Activated effector memory CD4-positive, alpha-beta T cell treated with anti-CD3 and anti-CD28 coated beads, Interleukin-2, amount 50 U/mL, for 16 hours (primary cell): ENCODE measurements around the gene RIMS4.

ENCODE experiments used
- DNase-seq: peaks from one replicate; pipeline ENCODE4 v3.0.0-alpha.2; 2020

The RIMS4 gene

DNA sequence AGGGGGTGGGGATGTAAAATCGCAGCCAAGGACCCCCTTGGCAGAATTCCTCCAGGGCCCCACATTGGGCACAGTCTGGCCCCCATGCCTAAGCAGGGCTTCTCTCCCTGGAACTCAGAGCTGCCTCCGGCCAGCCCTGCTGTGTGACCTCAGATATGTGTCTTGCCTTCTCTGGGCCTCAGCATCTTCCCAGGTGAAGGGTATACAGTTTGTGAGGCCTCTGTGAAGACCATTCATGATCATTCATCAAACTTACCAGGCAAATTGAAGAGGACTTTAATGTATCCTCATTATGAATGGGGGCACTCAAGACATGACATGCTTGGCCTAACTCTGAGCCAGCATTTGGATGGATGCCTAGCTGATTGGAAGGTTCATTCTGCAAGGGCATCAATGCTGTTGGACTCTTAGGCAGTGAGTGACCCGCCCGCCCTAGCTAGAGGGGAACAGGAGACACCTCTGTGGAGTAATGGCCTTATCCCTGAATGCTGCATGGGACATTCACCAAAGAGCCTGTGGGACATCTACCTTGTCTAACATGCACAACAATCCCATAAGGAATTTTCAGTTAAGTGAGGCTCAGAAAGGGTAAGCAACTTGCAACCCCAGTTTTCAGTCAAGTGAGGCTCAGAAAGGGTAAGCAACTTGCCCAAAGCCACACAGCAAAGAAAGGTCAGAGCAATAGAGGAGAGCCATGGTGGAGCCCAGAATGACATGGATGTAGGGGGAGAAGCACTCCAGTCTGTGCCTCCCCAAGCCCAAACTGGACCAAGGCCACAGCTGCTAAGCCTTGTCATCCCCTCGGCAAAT is 94.6 kb downstream of the RIMS4 start:
- DNase-seq: no peak

DNA sequence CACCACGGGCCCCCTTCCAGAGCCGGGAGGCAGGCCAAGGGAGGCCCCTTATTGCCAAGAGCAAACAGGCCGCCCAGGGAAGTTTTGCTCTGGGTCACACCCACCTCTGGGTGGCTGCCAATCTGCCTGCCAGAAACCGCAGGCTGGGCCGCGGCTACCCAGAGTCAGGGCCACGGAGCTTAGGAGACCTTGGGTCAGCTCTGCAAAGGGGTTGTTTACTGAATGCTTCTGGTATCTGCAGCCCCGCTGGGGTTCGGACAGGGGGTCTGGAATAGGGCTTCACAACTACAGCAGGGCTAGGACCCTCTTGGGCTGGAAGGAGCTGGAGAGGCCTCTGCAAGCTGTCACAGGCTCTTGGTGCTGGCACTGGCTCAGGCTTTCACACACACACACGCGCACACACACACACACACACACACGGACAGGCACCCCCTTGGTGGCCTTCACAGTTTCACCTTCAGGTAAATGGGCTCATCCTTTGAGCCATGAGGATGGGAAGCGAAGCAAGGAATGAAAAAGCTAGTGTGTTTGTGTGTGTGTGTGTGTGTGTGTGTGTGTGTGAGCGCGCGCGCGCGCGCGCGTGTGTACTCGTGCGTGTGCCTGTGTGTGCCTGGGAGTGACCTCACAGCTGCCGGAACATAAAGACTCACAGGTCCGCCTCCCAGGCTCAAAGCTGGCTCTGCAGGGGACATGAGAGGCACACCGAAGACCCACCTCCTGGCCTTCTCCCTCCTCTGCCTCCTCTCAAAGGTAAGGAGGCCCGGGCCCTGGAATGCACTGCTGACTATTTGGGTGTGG is 95.4 kb downstream of the RIMS4 start, which contains the start of gene CCN5:
Gene CCN5 (plus strand): TSS at position 669 of the 798 bp plus-strand sequence. CDS start 22 bp downstream, at position 691.
- DNase-seq: no peak

DNA sequence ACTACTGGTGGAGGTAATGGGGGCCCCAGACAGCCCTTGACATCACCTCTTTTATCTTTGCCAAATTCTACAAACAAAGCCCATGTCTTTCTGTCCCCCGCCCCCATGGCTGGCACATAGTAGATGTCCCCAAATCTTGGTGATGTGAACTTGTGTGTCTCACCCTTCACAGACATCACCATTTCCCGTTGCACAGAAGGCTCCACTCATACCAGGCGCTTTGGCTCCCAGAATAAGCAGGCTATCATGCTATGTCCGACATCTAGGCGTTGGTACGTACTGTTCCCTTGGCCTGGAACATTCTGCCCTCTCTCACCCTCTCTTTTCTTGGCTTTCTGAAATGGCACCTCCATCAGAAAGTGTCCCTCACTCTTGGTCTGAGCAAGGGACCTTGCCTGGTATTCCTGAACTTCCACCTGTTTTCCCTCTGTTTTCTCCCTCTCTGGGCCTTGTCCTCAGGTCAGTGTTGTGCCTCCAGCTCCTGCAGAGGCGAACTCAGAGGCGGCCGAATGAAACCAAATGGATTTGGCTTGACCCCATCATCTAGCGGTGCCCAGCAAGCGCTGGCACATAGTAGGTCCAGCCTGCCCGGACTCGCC is 96.1 kb downstream of the RIMS4 start:
- DNase-seq: no peak

DNA sequence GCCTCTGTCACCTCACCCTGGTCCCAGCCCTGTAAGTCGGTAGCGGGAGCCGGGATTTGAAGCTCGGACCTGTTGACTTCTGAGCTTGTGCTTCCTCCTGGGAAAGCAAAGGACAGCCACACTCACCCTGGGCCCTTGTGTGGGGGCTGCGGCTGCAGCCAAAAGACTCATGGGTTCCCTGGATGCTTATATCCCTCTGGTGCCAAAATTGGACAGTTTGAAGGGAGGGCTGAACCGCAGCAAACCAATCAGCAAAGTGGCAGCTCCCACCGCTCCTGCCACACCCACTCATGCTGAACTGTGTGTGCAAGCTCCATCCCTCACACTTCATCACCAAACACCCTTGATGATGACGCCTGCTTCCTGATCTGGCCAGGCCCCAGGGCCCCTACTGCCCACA is 99.1 kb downstream of the RIMS4 start:
- DNase-seq: no peak

DNA sequence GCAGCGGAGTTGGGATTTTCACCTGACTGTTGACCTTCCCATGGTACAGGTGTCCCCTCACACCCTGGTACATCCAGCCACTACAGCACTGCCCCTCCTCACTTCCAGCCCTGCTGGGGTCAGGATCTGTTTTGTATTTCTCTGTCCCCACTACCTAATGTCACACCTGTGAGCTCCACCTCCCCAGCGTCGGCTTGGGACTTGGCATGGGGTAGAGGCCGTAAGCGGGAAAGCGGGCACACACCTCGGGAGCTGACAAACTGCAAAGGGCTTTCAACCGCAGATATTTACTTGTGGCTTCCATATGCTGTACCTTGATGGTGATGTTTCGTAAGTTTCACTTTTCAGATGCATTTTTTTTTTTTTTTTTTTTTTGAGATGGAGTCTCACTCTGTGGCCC is 100.5 kb downstream of the RIMS4 start:
- DNase-seq: no peak

DNA sequence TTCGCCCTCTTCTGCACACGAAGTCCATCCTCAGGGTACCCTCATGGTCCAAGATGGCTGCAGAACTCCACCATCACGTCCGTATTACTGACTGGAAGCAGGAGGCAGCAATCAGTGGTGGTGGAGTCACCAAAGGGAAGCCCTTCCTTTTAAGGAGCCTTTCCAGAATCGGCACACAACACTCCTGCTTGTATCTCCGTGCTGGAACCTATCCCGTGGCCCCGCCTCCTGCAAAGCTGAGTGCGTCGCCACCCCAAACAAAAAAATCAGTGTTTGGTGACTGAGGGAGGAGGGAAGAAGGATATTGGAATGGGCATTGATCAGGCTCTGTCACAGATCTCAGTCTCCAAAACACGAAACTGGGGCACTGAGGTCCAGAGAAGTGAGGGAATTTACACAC is 101.0 kb downstream of the RIMS4 start:
- DNase-seq: no peak

DNA sequence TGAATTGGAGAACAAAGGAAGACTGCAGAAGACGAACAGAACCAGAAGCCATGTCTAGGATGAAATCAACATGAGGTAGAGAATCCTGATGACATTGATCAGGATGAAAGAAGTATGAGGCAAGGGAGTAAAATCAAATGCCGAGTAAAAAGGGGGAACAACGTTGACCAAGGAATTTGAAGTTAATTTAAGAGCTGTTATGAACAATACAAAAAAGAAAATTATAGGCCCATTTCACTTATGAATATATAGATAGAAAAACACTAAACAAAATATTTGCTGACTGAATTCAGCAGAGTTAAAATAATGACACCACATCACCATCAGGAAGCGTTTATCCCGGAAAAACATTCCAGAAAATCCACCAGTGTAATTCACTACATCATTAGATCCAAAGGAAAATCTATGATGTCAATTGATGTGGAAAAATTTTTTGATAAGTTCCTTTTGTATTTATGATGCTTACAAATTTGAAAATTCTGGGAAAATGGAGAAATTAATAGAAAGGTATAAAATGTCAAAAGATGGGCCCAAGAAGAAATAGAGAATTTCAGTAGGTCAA is 103.2 kb downstream of the RIMS4 start:
- DNase-seq: no peak

DNA sequence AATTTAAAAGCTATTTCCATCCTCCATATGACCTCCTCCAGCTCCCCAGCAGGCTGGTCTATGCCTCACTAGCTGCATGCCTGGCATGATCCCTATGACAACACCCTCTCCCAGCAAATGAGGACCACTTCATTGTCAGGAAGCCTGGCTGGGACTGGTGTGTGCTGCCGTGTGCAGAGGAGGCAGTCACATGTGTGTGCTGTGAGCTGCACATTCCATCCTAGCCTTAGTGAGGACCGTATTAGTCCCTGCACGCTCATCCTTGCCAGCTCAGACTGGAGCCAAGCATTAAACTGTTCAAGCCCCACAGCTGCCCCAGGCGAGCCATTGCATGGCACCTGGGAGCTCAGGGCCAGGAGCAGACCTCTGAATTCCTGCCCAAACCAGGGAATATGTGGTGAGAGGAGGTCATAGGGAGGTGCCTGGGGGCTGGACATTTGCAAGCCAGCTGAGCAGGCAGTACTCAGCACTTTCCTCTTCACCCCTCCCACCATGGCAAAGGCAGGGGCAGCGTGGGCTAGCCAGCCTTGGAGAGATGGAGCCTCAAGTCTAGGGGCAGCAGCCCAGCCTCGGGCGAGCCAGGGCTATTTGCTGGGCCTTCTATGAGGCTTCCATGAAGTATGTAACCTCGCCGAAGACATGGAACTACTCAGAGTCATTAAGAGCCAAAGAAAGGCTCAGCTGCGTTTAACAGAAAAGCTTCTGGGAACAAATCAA is 103.9 kb downstream of the RIMS4 start:
- no peak for DNase-seq

DNA sequence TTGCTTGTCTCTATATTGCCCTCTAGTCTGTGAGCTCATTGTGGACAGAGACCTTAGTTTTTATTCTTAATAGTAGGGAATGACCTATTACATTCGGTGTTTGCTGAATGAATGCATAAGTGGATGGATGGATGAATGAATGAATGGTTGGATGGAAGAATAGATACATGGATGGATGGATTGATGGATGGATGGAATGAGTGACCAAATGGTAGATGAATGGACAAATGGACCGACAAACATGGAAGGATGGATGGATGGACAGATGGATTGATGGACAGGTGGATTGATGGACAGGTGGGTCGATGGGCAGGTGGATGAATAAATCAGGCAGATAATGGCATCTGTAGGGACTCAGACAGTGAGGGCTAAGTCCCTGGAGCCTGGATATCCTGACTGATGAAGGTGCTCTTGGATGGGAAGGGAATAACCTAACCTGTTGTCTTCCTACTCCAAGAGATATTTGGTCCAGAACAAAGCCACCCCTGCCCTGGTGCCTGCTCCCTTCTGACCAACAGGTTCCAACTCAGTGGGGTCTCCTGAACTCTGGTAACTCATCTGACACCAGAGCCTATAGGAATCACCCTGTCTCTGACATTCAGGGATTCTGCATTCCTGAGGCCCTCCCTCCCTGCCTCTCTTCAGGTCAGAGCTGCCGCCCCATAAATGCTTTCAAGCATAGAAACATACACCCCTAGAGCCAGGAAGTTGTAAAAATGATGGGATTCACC is 104.8 kb downstream of the RIMS4 start:
- no peak for DNase-seq

DNA sequence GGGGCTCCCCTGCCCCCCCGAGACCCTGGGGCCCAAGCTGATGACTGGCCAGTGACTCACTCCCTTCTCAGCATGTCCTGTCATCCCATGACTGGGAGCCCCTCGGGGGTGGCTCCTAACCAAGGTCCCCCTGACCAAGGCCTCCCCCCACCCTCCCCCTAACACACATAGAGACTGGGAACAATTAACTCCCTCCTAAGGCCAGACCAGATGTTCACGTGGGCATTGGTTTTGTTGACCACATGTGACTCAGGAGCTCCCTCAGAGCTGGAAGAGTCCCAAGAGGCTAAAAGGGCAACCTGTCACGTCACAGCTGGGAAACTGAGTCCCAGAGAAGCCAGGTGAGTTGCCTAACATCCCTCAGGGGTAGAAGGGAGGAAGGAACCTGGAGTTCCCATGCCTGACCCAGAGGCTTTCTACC is 105.8 kb downstream of the RIMS4 start:
- DNase-seq: no peak

DNA sequence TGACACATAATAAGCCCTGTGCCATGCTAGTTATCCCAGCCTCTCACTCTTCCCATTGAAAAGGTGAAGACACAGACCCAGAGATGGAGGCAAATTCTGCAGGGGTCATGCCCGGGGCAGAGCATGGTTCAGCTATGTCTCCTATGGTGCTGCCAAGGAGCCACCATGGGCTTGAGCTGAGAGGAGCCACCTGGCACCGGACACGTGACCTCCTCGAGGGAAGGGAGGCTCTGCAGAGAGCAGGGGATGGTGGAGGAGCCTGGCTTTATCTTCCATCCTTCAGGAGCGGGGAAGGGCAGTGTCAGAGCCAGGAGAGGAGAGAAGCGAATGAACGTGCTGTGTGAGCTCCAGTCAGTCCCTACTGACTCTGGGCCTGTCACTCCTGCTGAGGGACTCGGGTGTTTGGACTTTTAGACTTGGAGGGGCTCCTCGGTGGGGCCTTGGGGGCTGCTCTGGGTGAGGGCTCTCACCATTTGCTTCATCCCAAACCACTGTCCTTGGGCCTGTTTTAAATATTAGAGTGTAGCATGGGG is 106.3 kb downstream of the RIMS4 start:
- DNase-seq: no peak

DNA sequence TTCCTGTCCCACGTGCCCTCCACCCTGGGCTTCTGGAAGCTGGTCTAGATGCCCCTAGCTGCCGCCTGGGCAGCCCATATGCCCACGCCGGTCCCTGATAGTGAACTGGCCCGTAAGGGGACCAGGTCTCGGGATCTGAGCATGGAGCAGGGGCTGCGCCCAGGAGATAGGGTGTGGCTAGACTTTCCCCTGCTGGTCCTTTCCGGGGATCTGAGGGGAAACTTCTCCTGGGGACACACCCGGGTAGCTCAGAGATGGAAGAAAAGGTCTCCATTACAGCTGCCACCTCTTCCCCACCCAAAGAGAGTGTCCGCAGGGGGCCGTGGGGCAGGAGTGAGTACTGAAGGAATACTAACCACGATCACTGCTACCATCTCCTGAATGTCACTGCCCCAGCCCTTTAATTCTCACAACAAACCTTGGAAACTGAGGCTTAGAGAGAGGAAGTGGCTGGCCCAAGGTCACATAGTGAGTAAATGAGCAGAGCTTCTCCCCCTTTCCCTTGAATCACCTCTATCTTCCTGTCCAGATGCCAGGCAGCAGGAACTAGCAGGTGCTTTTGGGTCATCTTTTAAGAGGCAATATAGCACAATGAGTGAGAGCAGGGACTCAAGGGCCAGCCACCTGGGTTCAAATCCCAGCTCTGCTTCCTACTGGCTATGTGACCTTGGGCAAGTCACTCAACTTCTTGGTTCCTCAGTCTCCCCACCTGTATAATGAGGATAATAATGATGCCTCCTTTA is 107.0 kb downstream of the RIMS4 start:
- no peak for DNase-seq

DNA sequence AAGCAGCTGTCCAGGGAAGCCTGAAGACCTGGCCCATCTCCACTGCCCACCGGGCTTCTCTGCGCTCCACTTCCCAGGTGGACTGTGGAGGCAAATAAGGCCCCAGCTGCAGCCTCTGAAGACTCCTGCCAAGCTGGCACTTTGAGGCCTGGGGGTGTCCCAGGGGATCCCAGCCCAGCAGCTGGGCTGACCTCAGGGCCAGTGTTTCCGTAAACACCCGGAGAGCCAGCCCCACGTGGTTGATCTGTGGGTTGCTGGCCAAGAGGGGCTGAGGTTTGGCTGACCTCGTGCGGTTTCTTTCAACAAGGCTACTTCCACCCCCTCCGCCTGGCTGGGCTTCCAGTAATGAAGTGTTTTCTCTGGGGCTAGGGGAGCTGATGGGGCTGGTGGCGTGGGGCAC is 107.6 kb downstream of the RIMS4 start:
- no peak for DNase-seq

DNA sequence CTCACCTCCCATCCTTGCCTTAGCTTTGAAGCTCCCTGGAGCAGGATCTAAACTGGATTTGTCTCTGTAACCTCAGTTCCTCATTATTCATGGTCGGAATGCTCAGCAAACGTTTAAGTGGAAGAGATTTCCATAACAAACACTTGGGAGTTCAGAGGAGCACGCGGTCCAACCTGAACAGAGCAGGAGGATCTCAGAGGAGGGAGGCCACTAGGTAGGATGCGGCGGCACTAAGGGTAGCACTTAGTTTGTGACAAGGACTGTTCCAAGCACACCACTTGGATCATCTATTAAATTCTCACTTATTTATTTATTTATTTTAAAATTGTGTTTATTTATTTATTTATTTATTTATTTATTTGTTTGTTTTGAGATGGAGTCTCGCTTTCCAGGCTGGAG is 108.5 kb downstream of the RIMS4 start:
- no peak for DNase-seq
